ENCODE results near the gene FOXP2. TPM values are rescaled to one million over a fixed set of nuclear protein-coding genes. Genes with fewer than 3 reads are reported as not detected.

Gene FOXP2
- total and polyA plus RNA-seq, 9 of the 15 experiments (the other 6 are each of a cell fraction or from before 2014, with no cell fraction given): not detected

DNA sequence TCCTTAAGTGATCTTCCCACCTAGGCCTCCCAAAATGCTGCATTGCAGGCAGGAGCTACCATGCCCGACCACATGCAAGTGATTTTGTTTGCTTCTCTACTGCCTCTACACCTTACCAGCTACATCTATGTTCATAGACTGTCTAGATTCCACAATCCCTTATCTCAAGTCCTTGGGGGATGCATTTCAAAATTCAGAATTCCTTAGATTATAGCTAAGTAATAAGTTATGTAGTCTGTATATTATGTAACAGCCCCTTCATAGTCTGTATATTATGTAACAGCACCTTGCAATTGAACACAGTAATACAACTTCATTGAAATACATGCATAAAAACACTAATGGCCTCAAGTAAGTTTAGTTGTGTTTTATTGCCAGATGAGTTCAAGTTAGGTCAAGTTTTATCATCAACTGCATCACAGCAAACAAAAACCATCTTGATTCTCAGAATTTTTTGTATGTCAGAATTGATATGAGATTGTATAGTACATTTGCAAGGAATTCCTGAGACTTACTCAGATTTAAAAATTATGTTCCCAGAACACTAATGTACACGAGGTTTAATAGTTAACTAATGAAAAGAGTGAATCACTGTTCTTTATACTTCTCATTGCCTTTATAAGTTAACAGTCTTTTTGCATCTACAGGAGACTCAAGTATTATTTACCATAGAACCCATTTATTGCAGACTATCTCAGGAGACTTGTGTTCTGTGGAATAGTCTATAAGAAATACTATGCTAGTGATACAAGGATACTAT lies 11.6 kb upstream of the FOXP2 start:
- Histone ChIP-seq H3K9me3 (replicated peaks; ENCODE audit: control insufficient read depth, insufficient read depth, low read depth, low read length) (no peaks in the 10 kb centered on the region), H3K9ac (ENCODE audit: insufficient read depth in 1 of 2, low read depth in 2 of 2, low read length in 2 of 2) (no peak overlapping the region), H3K36me3 (ENCODE audit: control insufficient read depth, insufficient read depth, low read length) (no peaks in the 10 kb centered on the region), H3K4me3 (no peak overlapping the region), H3K9me1 (ENCODE audit: control insufficient read depth, insufficient read depth, low read length) (no peaks in the 10 kb centered on the region), H4K20me1 (replicated peaks; ENCODE audit: control insufficient read depth, insufficient read depth, low read length) (no peaks in the 10 kb centered on the region), H3K4me1 (replicated peaks in 1 of 2; ENCODE audit: control insufficient read depth in 2 of 2, insufficient read depth in 2 of 2, low read length in 2 of 2) (no peaks in the 10 kb centered on the region), H2AFZ (ENCODE audit: low read depth, low read length) (no peak overlapping the region), H3K27ac (ENCODE audit: extremely low read depth, low read depth, low read length) (no peak overlapping the region), H3K27me3 (ENCODE audit: control insufficient read depth in 2 of 2, insufficient read depth in 2 of 2, low read length in 2 of 2) (no peaks in the 10 kb centered on the region), H3K4me2 (ENCODE audit: insufficient read depth, low read length) (no peak overlapping the region), H3K79me2 (ENCODE audit: control insufficient read depth, insufficient read depth, low read length) (no peaks in the 10 kb centered on the region)
- POLR2A ChIA-PET: no interaction called here
- 3% methylated on average over 2 of the region's 2 CpGs for WGBS (ENCODE audit: insufficient coverage, low coverage, missing lambda C conversion rate)
- ATAC-seq (no peak), FAIRE-seq (no peak), DNase-seq (ENCODE audit: extremely low read depth in 1 of 4, low spot score in 3 of 4) (no peak)
- intact Hi-C loops (cut with micrococcal nuclease) (no loop called here), in situ Hi-C loops (cut with MboI) (no loop called here)
- CTCF ChIA-PET (ENCODE audit: low intra/inter-chr PET ratio): no interaction called here
- TF ChIP-seq FOXK1 (CRISPR knock-in tag; IDR thresholded peaks at IDR 0.05; ENCODE audit: borderline replicate concordance) (no peak), ZNF785 (CRISPR knock-in tag; IDR thresholded peaks at IDR 0.05) (no peak), CBX2 (IDR thresholded peaks at IDR 0.05; ENCODE audit: insufficient read depth, low read length, poor library complexity, severe bottlenecking) (no peak), MAFK (IDR thresholded peaks at IDR 0.05; ENCODE audit: low read length) (no peak), IRF2 (CRISPR knock-in tag; IDR thresholded peaks at IDR 0.05) (no peak), CBX8 (IDR thresholded peaks at IDR 0.05; ENCODE audit: borderline replicate concordance, extremely low read depth, low read depth, low read length, poor library complexity, severe bottlenecking) (no peak), TOE1 (IDR thresholded peaks at IDR 0.05; ENCODE audit: borderline replicate concordance) (no peak), TOE1 (CRISPR knock-in tag; IDR thresholded peaks at IDR 0.05; ENCODE audit: borderline replicate concordance, low read depth) (no peak), PHTF2 (CRISPR knock-in tag; IDR thresholded peaks at IDR 0.05) (no peak), NCOA6 (IDR thresholded peaks at IDR 0.05) (no peak), PURB (CRISPR knock-in tag; IDR thresholded peaks at IDR 0.05; ENCODE audit: low read depth) (no peak), RB1 (IDR thresholded peaks at IDR 0.05; ENCODE audit: low read depth) (no peak), FOXJ2 (tag; IDR thresholded peaks at IDR 0.05) (no peak), MTA3 (IDR thresholded peaks at IDR 0.05; ENCODE audit: borderline replicate concordance) (no peak)
- TF ChIP-seq, protein P1, sequence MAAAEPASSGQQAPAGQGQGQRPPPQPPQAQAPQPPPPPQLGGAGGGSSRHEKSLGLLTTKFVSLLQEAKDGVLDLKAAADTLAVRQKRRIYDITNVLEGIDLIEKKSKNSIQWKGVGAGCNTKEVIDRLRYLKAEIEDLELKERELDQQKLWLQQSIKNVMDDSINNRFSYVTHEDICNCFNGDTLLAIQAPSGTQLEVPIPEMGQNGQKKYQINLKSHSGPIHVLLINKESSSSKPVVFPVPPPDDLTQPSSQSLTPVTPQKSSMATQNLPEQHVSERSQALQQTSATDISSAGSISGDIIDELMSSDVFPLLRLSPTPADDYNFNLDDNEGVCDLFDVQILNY (CRISPR knock-in tag; IDR thresholded peaks at IDR 0.05): no peak
- TF ChIP-seq, protein P2, sequence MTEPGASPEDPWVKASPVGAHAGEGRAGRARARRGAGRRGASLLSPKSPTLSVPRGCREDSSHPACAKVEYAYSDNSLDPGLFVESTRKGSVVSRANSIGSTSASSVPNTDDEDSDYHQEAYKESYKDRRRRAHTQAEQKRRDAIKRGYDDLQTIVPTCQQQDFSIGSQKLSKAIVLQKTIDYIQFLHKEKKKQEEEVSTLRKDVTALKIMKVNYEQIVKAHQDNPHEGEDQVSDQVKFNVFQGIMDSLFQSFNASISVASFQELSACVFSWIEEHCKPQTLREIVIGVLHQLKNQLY (CRISPR knock-in tag; conservative IDR thresholded peaks at IDR 0.05): no peak
- TF ChIP-seq, protein P3, sequence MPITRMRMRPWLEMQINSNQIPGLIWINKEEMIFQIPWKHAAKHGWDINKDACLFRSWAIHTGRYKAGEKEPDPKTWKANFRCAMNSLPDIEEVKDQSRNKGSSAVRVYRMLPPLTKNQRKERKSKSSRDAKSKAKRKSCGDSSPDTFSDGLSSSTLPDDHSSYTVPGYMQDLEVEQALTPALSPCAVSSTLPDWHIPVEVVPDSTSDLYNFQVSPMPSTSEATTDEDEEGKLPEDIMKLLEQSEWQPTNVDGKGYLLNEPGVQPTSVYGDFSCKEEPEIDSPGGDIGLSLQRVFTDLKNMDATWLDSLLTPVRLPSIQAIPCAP (CRISPR knock-in tag; IDR thresholded peaks at IDR 0.05; ENCODE audit: borderline replicate concordance): no peak
- BruUV-seq (replicated peaks): no TSS peak
